ENCODE data around the gene STK10.

GRCh38 chr5:172095368-172096206 is 92.4 kb downstream of the STK10 start:
- TF ChIP-seq POU6F1 (CRISPR knock-in tag; IDR thresholded peaks at IDR 0.05; ENCODE audit: borderline replicate concordance, low read depth) (no peak), TOX (CRISPR knock-in tag; IDR thresholded peaks at IDR 0.05; ENCODE audit: borderline replicate concordance) (no peak), PATZ1 (CRISPR knock-in tag; IDR thresholded peaks at IDR 0.05; ENCODE audit: borderline replicate concordance) (no peak), RARB (CRISPR knock-in tag; IDR thresholded peaks at IDR 0.05) (no peak), BACH2 (CRISPR knock-in tag; IDR thresholded peaks at IDR 0.05; ENCODE audit: borderline replicate concordance) (no peak), ZFP3 (CRISPR knock-in tag; IDR thresholded peaks at IDR 0.05) (no peak), ESRRG (CRISPR knock-in tag; IDR thresholded peaks at IDR 0.05) (no peak), ZC3H10 (CRISPR knock-in tag; IDR thresholded peaks at IDR 0.05) (no peak), ARNTL (CRISPR knock-in tag; IDR thresholded peaks at IDR 0.05; ENCODE audit: borderline replicate concordance, low read depth) (no peak), TCF4 (CRISPR knock-in tag; IDR thresholded peaks at IDR 0.05; ENCODE audit: borderline replicate concordance) (no peak), ZFP30 (CRISPR knock-in tag; IDR thresholded peaks at IDR 0.05) (no peak), TSHZ2 (CRISPR knock-in tag; IDR thresholded peaks at IDR 0.05) (no peak), PPARA (CRISPR knock-in tag; IDR thresholded peaks at IDR 0.05; ENCODE audit: borderline replicate concordance) (no peak)
